K562 (cell line): Measurements from ENCODE around the gene SYNGR1. TPM values are rescaled to one million over a fixed set of nuclear protein-coding genes. Genes with fewer than 3 reads are reported as not detected.

Experiments used
- ELF1 ChIP-seq: fragments of 200-800 bp; sonication (Bioruptor generic); IDR thresholded peaks from 2 replicates; pipeline ENCODE4 v1.6.1; 2016; ENCODE audit warnings: missing genetic modification characterization, missing compliant biosample characterization
- ESRRB ChIP-seq: fragments of 250-450 bp; sonication (Bioruptor Pico); IDR thresholded peaks from 2 replicates; pipeline ENCODE4 v1.5.0; 2020; ENCODE audit warnings: mild to moderate bottlenecking, moderate library complexity, borderline replicate concordance
- GTF2F1 ChIP-seq: IDR thresholded peaks from 2 replicates; pipeline ENCODE4 v1.6.1; 2011; ENCODE audit warnings: low read depth, low read length, improper control_type of control experiment
- MYBL2 ChIP-seq, 2 experiments: fragments of 450-650 bp in 1 of 2; sonication (generic) in 1 of 2; formaldehyde crosslinking in 1 of 2; IDR thresholded peaks; 2 replicates each; pipeline versions ENCODE4 v1.6.1 to v1.8.1; 2017 to 2022; ENCODE audit warnings: borderline replicate concordance in 1 of 2, inconsistent platforms in 1 of 2, low read depth in 1 of 2, mild to moderate bottlenecking in 1 of 2, missing genetic modification reagents in 1 of 2, moderate library complexity in 1 of 2
- NRF1 ChIP-seq, 2 experiments: fragments of 450-650 bp; IDR thresholded peaks in 1 of 2; conservative IDR thresholded peaks in 1 of 2; 2 replicates each; pipeline ENCODE4 v1.6.1; 2014; ENCODE audit warnings: mild to moderate bottlenecking in 2 of 2
- PML ChIP-seq: IDR thresholded peaks from 2 replicates; pipeline ENCODE4 v1.6.1; 2012; ENCODE audit warnings: low read length, inconsistent platforms
- RFX7 ChIP-seq: fragments of 250-450 bp; sonication (Bioruptor Pico); IDR thresholded peaks from 2 replicates; pipeline ENCODE4 v1.5.1; 2021; ENCODE audit warnings: mild to moderate bottlenecking
- SMAD2 ChIP-seq: fragments of 150-350 bp; IDR thresholded peaks from 2 replicates; pipeline ENCODE4 v1.6.1; 2014; ENCODE audit warnings: low read depth, mild to moderate bottlenecking, low read length
- TAF1 ChIP-seq: IDR thresholded peaks from 2 replicates; pipeline ENCODE4 v1.6.1; 2011; ENCODE audit warnings: mild to moderate bottlenecking, low read length, moderate library complexity; ENCODE audit not compliant: insufficient read depth, control insufficient read depth, severe bottlenecking; ENCODE audit errors: extremely low read depth
- TRIM24 ChIP-seq, 2 experiments: fragments of 450-650 bp; IDR thresholded peaks; 2 replicates each; pipeline ENCODE4 v1.6.1; 2016
- TSC22D4 ChIP-seq: fragments of 450-650 bp; IDR thresholded peaks from 2 replicates; pipeline ENCODE4 v1.6.1; 2016; ENCODE audit warnings: missing genetic modification characterization, missing biosample characterization, control low read depth
- ZNF133 ChIP-seq: fragments of 250-450 bp; sonication (Bioruptor Pico); IDR thresholded peaks from 2 replicates; pipeline ENCODE4 v1.4.0; 2020; ENCODE audit warnings: mild to moderate bottlenecking
- ZNF253 ChIP-seq: fragments of 250-450 bp; sonication (Bioruptor Pico); conservative IDR thresholded peaks from 2 replicates; pipeline ENCODE4 v1.6.1; 2021; ENCODE audit warnings: mild to moderate bottlenecking
- ZNF41 ChIP-seq: fragments of 250-450 bp; sonication (Bioruptor Pico); conservative IDR thresholded peaks from 2 replicates; pipeline ENCODE4 v1.4.0; 2020; ENCODE audit warnings: mild to moderate bottlenecking
- ZNF717 ChIP-seq: fragments of 250-450 bp; sonication (Bioruptor Pico); IDR thresholded peaks from 2 replicates; pipeline ENCODE4 v1.5.0; 2021
- ZSCAN32 ChIP-seq: fragments of 450-650 bp; formaldehyde crosslinking; IDR thresholded peaks from 2 replicates; pipeline ENCODE4 v1.4.0; 2020; ENCODE audit warnings: mild to moderate bottlenecking, moderate library complexity
- polyA plus RNA-seq, 8 experiments: library from polyadenylated mRNA; depleted of rRNA in 4 of 8; stranded (reverse) in 5 of 8; unstranded in 3 of 8; fragments of >200 nt; fragmentation: Nextera tagmentation in 2 of 8; fragmentation: Illumina TruSeq in 1 of 8; extraction: Ambion mirVana in 2 of 8; extraction: Trizol in 1 of 8; gene quantifications; 2 replicates each; pipeline versions ENCODE4 v1.2.1 to v1.2.3, GENCODE V29; 2011 to 2014; ENCODE audit warnings: inconsistent platforms in 1 of 8, missing spikeins in 1 of 8
- total RNA-seq, 7 experiments: library from RNA; depleted of rRNA in 6 of 7; stranded (reverse); fragments of >200 nt in 6 of 7; fragmentation: Illumina TruSeq in 2 of 7; extraction: Trizol in 2 of 7; gene quantifications; 2 replicates each; pipeline versions ENCODE4 v1.2.1 to v1.2.3, GENCODE V29; 2011 to 2021; ENCODE audit warnings: low replicate concordance in 1 of 7
- TF ChIP-seq, protein P1 (sequence below): sonication (generic); IDR thresholded peaks from 2 replicates; pipeline ENCODE4 v1.6.1; 2016
- TF ChIP-seq, protein P2 (sequence below): sonication (generic); formaldehyde crosslinking; IDR thresholded peaks from 2 replicates; pipeline ENCODE4 v1.8.1; 2022; ENCODE audit warnings: missing genetic modification reagents
- TF ChIP-seq, protein P3 (sequence below): fragments of 250-450 bp; sonication (Bioruptor Pico); IDR thresholded peaks from 2 replicates; pipeline ENCODE4 v1.4.0; 2020; ENCODE audit warnings: mild to moderate bottlenecking, moderate library complexity
- TF ChIP-seq, protein P4 (sequence below): sonication (generic); formaldehyde crosslinking; IDR thresholded peaks from 2 replicates; pipeline ENCODE4 v1.8.0; 2022; ENCODE audit warnings: mild to moderate bottlenecking, low read depth, missing genetic modification reagents

The SYNGR1 gene
- total and polyA plus RNA-seq, 9 of the 15 experiments (the other 6 are each of a cell fraction or from before 2014, with no cell fraction given) = 1.8 to 15.9 (median 5.5) TPM

DNA sequence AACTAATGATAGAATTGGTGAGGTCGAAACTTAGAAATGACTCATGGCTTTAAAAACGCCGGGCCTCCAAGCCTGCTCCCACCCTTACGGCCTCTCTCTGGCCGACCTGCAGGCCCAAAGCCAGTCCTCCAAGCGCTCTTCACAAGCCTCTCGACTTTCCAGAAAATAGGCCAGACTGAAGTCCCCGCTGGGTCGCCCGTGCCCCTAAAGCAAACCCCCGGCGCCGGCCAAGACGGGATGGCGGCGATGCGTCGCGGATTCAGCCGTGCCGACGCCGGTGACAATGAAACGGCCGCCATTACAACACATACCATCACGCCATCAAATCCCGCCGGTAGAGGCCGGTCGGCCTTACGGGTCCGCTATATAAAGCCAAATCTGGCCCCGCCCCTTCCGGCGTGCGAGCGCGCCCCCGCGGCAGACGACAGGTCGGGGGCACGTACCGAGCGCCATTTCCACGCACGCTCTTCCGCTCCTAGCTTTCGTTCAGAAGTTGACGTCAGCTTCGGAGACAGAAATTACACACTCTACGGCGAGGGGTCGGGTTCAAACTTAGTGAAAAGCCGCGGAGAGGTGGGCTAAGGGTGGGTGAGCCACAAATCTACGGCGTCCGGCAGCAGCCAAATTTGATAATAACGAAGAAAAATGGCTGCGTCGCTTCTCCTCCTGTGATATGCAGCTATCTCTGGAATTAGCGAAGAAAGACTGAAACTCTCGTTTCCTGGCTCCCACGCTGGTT lies 30.3 kb upstream of the SYNGR1 start, which contains the start of gene RPL3 (continued):
- TF ChIP-seq ELF1 (peak; percentile 68), MYBL2 (IDR thresholded peaks at IDR 0.05; ENCODE audit: low read depth) (no peak), MYBL2 (CRISPR knock-in tag; IDR thresholded peaks at IDR 0.05; ENCODE audit: borderline replicate concordance) (no peak), ZNF253 (no peak), ZNF717 (no peak), RFX7 (CRISPR knock-in tag) (no peak), ZNF41 (CRISPR knock-in tag) (no peak), ZNF133 (no peak), NRF1 (conservative IDR thresholded peaks at IDR 0.05 in 1 of 2, IDR thresholded peaks at IDR 0.05 in 1 of 2) (peak; percentile 68 to 74), TRIM24 (IDR thresholded peaks at IDR 0.05) (0 out of 4 replicates have a peak, but pooled peaks of 1 of the 2 experiments have one; percentile 8), ESRRB (CRISPR knock-in tag) (no peak), SMAD2 (no peak), TSC22D4 (no peak), PML (peak; percentile 93), ZSCAN32 (CRISPR knock-in tag) (no peak), GTF2F1 (peak; percentile 98), TAF1 (peak; percentile 97)
- TF ChIP-seq, protein P1, sequence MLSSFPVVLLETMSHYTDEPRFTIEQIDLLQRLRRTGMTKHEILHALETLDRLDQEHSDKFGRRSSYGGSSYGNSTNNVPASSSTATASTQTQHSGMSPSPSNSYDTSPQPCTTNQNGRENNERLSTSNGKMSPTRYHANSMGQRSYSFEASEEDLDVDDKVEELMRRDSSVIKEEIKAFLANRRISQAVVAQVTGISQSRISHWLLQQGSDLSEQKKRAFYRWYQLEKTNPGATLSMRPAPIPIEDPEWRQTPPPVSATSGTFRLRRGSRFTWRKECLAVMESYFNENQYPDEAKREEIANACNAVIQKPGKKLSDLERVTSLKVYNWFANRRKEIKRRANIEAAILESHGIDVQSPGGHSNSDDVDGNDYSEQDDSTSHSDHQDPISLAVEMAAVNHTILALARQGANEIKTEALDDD = no peak
- TF ChIP-seq, protein P2, sequence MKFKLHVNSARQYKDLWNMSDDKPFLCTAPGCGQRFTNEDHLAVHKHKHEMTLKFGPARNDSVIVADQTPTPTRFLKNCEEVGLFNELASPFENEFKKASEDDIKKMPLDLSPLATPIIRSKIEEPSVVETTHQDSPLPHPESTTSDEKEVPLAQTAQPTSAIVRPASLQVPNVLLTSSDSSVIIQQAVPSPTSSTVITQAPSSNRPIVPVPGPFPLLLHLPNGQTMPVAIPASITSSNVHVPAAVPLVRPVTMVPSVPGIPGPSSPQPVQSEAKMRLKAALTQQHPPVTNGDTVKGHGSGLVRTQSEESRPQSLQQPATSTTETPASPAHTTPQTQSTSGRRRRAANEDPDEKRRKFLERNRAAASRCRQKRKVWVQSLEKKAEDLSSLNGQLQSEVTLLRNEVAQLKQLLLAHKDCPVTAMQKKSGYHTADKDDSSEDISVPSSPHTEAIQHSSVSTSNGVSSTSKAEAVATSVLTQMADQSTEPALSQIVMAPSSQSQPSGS = 0 out of 2 replicates have a peak, but pooled peaks have one; percentile 55
- TF ChIP-seq, protein P3, sequence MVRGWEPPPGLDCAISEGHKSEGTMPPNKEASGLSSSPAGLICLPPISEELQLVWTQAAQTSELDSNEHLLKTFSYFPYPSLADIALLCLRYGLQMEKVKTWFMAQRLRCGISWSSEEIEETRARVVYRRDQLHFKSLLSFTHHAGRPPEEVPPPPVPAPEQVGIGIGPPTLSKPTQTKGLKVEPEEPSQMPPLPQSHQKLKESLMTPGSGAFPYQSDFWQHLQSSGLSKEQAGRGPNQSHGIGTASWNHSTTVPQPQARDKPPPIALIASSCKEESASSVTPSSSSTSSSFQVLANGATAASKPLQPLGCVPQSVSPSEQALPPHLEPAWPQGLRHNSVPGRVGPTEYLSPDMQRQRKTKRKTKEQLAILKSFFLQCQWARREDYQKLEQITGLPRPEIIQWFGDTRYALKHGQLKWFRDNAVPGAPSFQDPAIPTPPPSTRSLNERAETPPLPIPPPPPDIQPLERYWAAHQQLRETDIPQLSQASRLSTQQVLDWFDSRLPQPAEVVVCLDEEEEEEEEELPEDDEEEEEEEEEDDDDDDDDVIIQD = no peak
- TF ChIP-seq, protein P4, sequence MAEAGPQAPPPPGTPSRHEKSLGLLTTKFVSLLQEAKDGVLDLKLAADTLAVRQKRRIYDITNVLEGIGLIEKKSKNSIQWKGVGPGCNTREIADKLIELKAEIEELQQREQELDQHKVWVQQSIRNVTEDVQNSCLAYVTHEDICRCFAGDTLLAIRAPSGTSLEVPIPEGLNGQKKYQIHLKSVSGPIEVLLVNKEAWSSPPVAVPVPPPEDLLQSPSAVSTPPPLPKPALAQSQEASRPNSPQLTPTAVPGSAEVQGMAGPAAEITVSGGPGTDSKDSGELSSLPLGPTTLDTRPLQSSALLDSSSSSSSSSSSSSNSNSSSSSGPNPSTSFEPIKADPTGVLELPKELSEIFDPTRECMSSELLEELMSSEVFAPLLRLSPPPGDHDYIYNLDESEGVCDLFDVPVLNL (CRISPR knock-in tag) = no peak
